Central memory CD4-positive, alpha-beta T cell (primary cell): ENCODE results near the gene GNG11.

Source experiments
- DNase-seq: peaks from one replicate; pipeline ENCODE4 v3.0.0; 2022

The GNG11 gene

DNA sequence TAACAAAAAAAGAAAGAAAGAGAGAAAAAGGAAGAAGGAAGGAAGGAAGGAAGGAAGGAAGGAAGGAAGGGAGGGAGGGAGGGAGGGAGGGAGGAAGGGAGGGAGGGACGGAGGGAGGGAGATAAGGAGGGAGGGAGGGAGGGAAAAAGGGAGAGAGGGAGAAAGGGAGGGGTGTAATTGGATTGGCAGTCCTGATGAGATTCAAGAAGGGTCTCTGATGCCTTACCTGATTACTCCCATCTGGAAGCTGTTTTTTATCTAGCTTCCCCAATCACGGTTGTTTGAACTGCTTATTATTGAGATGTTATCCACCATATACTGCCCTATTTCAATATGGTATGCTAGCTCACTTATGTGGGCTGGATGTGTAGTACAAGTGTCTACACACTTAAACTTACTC, 27.3 kb downstream of the GNG11 start:
- DNase-seq = no peak

GRCh38 chr7:93949423-93949822, 27.9 kb downstream of the GNG11 start:
- no peak for DNase-seq

DNA sequence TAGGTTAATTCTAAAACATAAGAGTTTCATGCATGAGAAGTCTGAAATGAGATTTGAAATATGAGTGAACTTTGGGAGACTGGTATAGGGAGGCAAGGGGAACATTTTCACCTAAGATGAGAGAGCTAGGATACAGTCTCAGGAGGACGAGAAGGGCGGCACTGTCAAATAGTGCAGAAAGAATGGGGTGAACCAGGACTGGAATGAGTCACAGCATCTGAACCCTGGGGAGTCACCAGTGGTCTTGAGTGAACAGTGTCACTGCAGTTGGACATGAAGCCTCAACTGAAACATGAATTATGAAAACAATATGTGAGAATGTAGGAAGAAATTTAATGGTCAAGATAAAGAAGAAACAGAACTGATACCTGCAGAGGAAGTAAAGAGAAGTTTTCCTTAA, 33.8 kb downstream of the GNG11 start:
- DNase-seq = no peak

- no peak for DNase-seq
These were observed 36.2 kb downstream of the GNG11 start for GRCh38 chr7:93957767-93958166.

- no peak for DNase-seq
These were observed 36.7 kb downstream of the GNG11 start for GRCh38 chr7:93958216-93958615.

DNA sequence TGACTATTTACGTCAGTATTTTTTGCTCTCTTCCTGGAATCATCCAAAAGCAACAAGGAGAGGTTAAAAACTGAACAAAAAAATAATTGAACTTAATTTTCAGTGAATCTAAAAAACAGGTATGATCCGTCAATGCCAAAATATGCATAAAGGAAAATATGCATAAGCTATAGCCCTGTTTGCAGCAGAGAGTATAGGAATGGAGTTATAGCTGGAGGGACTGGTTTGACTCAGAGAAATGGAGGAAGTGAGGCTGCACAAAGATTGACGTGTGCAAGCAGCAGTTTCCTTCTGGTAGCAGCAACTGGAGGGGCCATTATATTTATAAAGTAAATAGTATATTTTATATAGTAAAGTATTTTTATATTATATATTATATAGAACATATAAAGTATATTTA, 37.1 kb downstream of the GNG11 start:
- no peak for DNase-seq

DNA sequence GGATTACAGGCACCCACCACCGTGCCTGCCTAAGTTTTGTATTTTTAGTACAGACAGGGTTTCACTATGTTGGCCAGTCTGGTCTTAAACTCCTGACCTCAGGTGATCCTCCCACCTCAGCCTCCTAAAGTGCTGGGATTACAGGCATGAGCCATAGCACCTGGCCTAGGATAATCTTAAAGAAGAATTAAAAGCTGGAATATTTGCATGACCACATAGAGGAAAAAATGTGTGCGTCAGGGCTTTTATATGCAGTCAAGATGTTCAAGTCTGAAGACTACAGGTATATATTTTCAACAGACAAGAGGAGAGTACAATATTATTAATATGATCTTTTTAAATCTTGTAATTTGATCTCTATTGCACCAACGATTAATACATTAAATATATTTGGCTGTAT, 39.5 kb downstream of the GNG11 start:
- DNase-seq = no peak

DNA sequence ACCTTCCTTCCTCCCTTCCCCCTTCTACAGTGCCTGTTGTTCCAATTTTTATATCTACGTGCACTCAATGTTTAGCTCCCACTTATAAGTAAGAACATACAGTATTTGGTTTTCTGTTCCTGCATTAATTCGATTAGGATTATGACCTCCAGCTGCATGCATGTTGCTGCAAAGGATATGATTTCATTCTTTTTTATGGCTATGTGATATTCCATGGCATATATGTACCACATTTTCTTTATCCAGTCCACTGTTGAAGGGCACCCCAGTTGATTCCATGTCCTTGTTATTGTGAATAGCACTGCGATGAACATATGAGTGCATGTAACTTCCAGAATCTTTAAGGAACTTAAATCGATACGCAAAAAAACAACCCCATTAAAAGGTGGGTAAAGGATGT, 42.7 kb downstream of the GNG11 start:
- DNase-seq = no peak

- no peak for DNase-seq
These were observed 43.3 kb downstream of the GNG11 start for GRCh38 chr7:93964813-93965212.

DNA sequence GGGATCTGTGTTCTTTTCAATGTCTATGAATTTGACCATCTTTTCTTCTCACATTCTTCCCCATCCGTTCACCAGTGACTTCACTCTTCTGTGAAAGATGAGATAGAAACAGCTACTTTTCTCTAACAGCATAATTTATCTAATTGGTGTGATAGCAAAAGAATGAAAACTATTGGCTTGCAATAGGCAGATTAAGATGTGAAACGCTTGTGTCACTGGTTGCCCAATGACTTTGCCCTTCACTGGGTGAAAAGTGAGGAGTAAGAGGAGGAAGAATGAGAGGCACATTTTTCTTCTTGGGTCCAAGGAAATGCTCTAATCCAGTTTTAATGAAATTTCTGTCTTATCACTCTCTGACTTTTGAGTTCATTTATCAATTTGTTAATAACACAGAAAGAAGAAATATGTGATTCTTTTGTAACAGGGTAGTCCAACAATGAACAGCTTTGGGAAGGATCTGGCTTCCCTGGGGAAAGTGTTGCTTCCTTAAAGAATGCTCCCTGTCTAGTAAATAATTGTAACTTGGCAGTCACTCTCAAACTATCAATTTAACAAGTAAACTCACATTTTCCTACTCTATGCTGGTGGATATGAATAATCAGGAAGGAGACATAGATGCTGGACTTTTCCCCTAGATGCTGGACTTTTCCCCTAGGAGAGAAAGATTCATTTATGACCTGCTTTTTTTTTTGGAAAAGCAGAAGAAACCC, 47.5 kb downstream of the GNG11 start:
- no peak for DNase-seq

DNA sequence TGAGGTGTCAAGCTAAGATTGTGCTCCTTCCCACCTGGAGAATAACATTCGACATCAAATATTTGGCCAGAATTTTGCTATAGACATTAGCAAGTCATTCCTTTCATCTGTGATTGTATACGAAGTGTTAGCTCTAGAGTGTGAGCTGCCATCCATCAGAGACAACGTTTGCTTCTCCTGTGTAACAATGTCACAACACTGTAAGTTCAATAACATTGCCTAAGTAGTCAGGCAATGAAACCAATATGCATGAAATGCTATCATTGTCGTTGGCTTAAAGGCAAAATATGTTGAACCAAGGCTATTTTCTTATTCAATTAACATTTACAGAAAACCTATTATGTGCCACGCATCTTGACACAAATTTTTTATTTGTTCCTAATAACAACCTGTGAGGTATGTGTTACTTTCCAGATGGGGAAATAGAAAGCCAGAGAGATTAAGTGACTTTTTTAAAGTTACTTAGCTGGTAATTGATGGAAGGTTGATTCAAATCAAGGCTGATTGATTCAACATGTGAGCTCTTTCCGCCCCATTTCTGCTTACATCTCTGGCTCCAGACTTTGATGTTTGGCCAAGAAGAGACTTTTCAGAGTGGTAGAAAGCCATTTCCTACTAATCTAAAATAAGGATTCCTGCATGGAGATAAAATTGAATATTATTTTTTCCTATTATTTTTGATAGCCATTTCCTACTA, 50.6 kb downstream of the GNG11 start:
- no peak for DNase-seq

- DNase-seq = no peak
These were observed 51.6 kb downstream of the GNG11 start for GRCh38 chr7:93973134-93973533.

DNA sequence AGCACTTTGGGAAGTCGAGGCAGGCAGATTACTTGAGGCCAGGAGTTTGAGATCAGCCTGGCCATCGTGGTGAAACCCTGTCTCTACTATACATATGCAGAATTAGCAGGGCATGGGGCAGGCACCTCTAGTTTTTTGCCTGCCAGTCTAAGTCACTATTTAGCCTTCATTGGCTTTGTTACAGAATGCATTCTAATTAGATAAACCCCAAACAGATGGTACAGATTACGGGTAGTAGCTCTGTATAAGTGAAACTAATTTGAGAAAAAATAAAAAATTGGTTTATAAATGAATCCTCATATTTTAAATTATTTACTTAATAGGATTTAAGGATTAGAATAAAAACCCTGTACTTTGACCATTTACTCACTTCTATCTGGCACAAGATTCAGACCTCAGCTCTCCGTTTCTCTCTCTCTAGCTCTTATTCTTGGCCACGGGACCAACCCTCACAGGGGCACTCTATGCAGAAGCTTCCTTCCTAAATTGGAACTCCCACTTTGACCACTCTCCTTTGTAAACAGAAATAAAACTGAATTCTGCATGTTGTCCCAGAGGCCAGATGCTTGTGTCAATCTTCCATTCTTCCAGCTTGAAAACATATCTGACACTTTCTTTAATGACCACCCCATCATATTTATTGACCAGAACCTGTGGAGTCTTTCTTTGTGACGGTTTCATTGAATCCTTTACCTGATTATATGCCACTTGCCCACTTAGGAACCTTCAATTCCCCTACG, 55.8 kb downstream of the GNG11 start:
- no peak for DNase-seq
